ENCODE data around the gene CRYZ.
"Not testable (repeated sequence)": the region's sequence is repeated elsewhere in the genome, so short reads cannot be mapped to it uniquely, and the experiment has no call there.

CRYZ gene

DNA sequence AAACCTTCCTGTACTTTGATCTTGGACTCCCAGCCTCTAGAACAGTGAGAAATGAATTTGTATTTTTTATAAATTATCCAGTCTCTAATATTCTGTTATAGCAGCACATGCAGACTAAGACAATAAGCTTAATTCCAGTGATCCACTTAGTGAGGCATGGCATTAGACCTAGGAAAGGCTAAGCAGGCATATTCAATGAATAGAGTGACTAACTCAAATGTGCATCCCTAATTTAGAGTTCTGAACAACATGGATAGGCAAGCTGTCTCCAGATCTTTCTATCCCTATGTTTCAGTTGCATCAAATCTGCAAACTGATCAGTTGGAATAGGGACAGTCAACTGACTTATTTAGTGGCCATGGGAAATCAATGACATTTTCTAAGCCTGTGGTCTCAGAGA, 54.9 kb downstream of the CRYZ start:
- DNase-seq = no peak

DNA sequence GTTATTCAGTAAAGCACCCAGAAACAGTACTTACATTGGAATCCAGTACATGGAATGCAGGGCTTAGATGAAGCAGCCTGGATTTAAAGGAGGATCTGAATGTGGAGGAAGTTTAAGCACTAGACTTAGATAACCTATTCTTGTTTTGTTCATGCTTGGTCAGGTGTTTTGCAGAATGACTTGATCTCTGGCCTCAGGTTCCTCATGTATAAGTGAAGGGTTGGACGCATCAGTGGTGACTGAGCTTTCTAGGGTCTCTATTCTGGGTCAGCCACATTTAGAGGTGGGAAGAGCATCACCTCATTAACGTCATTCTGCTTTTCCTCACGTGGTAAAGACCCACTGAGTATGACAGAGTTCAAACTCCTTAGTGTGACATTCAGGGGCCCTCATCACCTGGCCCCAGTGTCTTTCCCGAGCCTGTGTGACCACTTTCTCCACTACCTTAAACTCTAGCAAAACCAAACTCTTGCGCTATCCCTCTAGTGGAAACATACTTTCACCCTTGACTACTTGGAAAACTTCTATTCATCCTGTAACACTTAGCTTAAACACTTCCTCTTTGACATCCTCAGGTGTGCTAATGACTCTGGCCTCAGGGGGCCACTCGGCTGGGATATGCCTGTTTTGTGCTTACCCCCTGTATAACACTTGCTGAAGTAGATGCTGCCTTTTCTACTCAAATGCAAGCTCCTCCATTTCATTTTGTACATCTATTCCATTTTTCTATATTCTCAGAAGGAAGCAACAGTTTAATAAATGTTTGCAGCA, 58.4 kb downstream of the CRYZ start:
- no peak for DNase-seq

DNA sequence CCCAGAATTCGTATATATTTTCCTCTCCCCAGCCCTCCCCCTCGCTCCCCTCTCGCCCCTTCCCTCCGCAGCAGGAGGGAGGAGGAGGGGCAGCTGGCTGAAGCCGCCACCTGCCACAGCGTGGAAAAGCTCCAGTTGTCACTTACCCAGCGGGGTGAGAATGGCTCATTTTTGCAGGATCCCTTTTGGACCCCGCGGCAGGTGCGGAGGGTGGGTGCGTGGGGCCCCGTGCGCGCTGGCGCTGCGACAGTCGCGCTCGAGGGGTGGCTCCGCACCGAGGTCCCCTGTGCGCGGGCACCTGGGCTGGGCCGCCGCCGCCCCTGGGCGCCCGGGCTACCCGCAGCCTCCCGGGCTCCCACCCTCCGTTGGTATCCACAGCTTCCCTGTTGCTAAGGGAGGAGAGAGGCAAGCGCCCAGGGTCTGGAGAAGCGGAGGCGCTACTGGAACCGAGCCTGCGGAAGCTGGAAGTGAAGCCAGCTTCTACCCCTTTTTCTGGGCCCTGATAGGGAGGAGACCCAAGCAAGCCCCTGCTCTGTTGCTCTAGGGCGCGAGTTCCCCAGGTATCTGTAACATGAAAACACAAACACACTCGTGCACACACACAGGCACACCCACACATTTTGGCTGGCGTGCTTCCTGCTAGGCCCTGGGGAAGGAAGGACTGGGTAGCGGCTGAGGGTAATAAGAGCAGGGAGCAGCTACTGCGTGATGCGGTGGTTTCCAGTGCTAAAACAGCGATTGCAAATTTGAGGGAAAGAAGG, 59.3 kb downstream of the CRYZ start, which contains the start of gene ERICH3:
Gene ERICH3 (minus strand): TSS at position 442 of the 761 bp plus-strand sequence. CDS start 273 bp downstream, at position 169.
- no peak for DNase-seq

DNA sequence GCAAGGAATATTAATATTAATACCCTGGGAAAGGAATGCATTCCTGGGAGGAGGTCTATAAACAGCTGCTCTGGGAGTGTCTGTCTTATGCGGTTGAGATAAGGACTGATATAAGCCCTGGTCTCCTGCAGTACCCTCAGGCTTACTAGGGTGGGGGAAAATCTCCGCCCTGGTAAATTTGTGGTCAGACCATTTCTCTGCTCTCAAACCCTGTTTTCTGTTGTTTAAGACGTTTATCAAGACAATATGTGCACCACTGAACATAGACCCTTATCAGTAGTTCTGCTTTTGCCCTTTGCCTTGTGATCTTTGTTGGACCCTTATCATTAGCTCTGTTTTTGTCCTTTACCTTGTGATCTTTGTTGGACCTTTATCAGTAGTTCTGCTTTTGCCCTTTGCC, 62.0 kb downstream of the CRYZ start:
- DNase-seq = not testable (repeated sequence)

All from CD4-positive, alpha-beta T cell treated with Interleukin-4 for 4 hours (primary cell).